HPDE6-E6E7 (cell line): ENCODE data around the gene RABGEF1.
"Not testable (repeated sequence)": the region's sequence is repeated elsewhere in the genome, so short reads cannot be mapped to it uniquely, and the experiment has no call there.

Experiments
- DNase-seq: peaks from one replicate; pipeline ENCODE4 v3.0.0; 2011; ENCODE audit warnings: missing footprints; ENCODE audit errors: extremely low spot score

RABGEF1 gene

DNA sequence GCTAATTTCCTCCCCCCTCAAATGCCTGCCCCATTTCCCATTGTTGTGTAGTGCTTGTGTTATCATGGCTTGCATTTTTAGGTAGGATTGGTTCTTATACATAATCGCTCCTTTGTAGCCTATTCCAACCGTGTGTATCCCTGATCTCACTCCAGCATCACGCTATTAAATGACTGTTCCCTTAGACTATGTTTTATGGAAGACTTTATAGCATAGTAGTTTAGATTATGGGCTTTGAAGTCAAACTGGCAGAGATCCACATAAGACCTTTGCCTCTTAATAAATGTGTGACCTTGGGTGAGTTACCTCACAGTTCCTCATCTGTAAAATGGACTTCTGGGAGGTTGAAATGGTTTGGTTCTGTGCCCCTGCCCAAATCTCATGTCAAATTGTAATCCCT, 5.4 kb upstream of the RABGEF1 start:
- DNase-seq: no peak

GRCh38 chr7:66735850-66736249, 4.7 kb upstream of the RABGEF1 start:
- no peak for DNase-seq

GRCh38 chr7:66736892-66737291, 3.6 kb upstream of the RABGEF1 start:
- DNase-seq: no peak

DNA sequence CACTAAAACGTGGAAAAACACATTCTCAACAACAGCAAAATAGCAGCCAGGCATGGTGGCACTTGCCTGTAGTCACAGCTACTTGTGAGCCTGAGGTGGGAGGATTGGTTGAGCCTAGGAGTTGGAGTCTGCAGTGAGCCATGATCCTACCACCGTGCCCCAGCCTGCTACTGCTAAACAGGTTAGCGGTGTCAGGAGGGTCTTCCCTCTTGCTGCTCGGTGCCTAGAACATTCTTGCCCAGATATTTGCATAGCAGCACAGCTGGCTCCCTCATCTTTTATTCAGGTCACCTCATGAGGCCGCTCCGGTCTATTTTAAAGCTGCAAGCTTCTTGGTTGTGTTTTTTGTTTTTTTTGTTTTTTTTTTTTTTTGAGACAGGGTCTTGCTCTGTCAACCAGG, 2.9 kb upstream of the RABGEF1 start:
- DNase-seq: no peak

GRCh38 chr7:66739477-66739876, 1.1 kb upstream of the RABGEF1 start:
- DNase-seq: no peak

DNA sequence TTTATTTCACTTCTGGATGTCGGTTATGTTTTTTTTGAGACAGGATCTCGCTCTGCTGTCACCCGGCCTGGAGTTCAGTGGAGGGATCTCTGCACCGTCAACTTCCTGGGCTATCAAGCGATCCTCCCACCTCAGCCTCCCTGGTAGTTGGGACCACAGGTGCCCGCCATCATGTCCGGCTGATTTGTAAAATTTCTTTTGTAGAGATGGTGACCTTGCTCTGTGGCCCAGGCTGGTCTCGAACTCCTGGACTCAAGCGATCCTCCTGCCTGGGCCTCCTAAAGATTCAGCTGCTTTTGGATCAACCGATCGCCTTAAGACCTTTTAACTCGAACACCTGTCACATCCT, 606 bp upstream of the RABGEF1 start:
- no peak for DNase-seq

GRCh38 chr7:66740980-66741709, 612 bp downstream of the RABGEF1 start:
- not testable (repeated sequence) for DNase-seq

DNA sequence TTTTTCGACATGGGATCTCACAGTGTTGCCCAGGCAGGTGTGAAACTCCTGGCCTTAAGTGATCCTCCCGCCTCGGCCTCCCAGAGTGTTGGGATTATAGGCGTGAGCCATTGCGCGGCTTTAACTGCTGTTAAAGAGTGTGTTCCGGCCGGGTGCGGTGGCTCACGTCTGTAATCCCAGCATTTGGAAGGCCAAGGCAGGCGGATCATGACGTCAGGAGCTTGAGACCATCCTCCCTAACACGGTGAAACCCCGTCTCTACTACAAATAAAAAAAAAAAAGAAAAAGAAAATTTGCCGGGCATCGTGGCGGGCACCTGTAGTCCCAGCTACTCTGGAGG, 1.1 kb downstream of the RABGEF1 start:
- no peak for DNase-seq

DNA sequence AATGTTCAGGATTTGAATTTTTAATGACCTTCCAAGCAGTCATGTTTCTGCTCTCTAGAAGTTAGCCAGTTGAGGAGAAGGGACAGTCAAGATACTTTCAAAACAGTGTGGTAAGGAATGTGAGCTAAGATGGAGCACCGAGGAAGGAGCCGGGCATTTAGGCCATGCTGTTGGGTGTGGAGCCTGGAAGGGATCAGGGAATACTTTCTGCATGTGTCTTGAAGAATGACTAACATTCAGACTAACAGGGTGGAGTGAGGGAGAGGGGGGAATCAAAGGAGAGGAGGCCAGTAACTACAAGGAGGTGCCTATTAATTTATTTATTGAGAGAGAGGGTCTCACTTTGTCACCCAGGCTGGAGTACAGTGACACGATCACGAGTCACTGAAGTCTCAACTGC, 1.8 kb downstream of the RABGEF1 start:
- DNase-seq: not testable (repeated sequence)

GRCh38 chr7:66743920-66744319, 3.4 kb downstream of the RABGEF1 start:
- DNase-seq: no peak

DNA sequence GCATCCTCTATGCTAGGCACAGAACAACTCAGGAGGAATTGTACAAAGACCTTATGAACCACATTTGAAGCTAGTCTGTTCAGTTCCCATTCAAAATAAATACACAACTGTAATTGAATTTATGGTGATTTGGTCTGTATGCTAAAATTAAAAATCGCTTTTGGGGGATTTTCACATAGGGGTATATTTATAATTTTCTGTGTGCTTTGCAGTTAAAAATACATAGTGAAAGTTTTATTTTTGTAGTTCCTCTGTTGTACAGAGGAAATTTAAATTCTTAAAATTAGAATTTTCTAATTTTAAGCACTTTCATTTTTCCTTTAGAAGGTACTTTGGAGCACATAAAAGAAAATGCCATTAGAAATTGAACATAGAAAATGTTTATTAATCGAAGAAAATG, 6.9 kb downstream of the RABGEF1 start:
- no peak for DNase-seq

DNA sequence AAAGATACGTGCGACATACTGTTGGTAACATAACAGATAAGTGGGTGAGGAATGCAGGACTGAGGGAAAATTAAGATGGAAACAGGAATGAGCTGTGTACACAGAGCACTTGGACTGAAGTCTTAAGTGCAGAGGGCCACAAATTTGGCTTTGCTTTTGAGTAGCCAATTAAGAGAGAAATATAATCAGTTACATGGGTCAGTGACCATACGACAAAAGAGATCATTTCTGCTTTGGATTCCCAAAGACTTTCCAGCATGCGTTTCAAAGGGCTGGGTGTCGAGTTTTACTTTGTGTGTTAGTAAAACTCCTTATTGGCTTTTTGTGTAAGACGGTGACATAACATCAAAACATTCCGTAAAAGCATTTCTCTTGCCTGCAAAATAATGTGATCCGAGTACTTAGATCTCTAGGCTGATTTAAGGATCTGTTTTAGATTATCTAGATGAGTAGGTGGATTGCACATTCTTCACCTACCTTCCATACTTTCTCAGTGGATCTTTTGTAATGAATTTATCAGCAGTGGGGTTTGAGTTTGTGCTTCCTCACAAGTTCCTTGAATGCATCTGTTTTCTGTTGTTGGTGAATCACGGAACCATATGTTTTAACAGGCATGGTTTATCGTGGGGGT, 7.5 kb downstream of the RABGEF1 start:
- DNase-seq: no peak

- DNase-seq: no peak
Measured at GRCh38 chr7:66748791-66749190, 8.3 kb downstream of the RABGEF1 start.

DNA sequence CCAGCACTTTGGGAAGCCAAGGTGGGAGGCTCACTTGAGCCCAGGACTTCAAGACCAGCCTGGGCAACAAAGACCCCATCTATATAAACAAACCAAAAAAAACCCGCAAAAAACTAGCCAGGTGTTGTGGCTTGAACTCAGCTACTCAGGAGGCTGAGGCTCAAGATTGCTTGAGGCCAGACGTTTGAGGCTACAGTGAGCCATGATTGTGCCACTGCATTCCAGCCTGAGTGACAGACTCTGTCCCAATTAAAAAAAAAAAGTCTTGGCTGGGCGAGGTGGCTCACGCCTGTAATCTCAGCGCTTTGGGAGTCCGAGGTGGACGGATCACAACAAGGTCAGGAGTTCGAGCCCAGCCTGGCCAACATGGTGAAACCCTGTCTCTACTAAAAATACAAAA, 11.4 kb downstream of the RABGEF1 start:
- no peak for DNase-seq

- no peak for DNase-seq
Measured at GRCh38 chr7:66754541-66754940, 14.0 kb downstream of the RABGEF1 start.

GRCh38 chr7:66755059-66755458, 14.5 kb downstream of the RABGEF1 start:
- DNase-seq: not testable (repeated sequence)

GRCh38 chr7:66756227-66756626, 15.7 kb downstream of the RABGEF1 start:
- DNase-seq: not testable (repeated sequence)

- DNase-seq: no peak
Measured at GRCh38 chr7:66756889-66757288, 16.4 kb downstream of the RABGEF1 start.

GRCh38 chr7:66757939-66758338, 17.4 kb downstream of the RABGEF1 start:
- DNase-seq: no peak

DNA sequence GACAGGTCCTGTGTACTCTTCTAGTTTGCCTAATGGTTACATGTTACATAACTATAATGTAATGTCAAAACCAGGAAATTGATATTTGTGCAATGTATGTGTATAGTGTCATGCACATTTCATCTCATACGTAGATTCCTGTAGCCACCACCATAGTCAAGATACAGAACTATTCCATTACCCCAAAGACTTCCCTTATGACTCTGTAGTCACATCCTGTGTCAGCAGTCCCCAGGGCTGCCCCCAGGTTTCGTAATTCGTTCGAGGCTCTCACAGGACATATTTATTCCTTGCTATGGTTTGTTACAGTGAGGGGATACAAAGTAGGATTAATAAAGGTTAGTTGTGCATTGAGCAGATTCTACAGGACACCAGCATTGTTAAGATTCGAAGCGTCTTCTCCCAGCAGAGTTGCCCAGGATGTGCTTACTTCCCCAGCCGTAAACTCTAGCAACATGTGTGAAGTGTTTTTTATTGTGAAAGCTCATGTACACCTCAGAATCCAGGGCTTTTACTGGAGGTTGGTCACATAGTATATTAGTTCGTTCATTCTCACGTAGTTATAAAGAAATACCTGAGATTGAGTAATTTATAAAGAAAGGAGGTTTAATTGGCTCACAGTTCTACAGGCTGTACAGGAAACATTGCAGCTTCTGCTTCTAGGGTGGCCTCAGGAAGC, 18.6 kb downstream of the RABGEF1 start:
- no peak for DNase-seq

- not testable (repeated sequence) for DNase-seq
Measured at GRCh38 chr7:66763183-66763582, 22.6 kb downstream of the RABGEF1 start.

DNA sequence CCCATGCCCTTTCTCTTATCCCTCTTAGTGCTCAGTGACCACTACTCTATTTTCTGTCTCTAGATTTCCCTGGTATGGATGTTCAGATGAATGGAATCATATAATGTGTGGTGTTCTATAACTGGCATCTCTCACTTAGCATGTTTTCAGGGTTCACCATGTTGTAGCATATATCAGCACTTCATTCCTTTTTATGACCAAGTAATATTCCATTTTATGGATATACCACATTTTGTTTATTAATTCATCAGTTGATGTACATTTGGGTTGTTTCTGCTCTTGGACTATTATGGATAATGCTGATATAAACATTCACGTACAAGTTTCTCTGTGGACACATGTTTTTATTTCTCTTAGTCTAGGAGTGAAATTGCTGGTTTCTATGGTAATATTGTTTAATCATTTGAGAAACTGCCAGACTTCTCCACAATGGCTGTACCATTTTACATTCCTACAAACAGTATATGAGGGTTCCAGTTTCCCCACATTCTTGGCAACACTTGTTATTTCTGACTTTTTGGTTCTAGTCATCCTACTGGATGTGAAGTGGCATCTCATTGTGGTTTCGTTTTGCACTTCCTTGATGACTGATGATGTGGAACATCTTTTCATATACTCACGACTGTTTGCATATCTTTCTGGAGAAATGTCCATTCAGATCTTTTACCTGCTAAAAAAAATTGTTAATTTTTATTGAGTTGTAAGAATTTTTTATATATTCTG, 23.3 kb downstream of the RABGEF1 start:
- DNase-seq: not testable (repeated sequence)

- DNase-seq: not testable (repeated sequence)
Measured at GRCh38 chr7:66764905-66765304, 24.4 kb downstream of the RABGEF1 start.
